ENCODE data around the gene SLC39A2. TPM values are rescaled to one million over a fixed set of nuclear protein-coding genes. Genes with fewer than 3 reads are reported as not detected.
"Not testable (repeated sequence)": the region's sequence is repeated elsewhere in the genome, so short reads cannot be mapped to it uniquely, and the experiment has no call there.

Gene SLC39A2, protein sequence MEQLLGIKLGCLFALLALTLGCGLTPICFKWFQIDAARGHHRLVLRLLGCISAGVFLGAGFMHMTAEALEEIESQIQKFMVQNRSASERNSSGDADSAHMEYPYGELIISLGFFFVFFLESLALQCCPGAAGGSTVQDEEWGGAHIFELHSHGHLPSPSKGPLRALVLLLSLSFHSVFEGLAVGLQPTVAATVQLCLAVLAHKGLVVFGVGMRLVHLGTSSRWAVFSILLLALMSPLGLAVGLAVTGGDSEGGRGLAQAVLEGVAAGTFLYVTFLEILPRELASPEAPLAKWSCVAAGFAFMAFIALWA
- not detected in 2 replicates for total RNA-seq (2014; rRNA removed; shearing (Covaris generic))
- not detected in 2 replicates for polyA plus RNA-seq (2015; cell fraction: cytosol; rRNA removed)
- not detected in 2 replicates for polyA plus RNA-seq (2015; cell fraction: nucleus; rRNA removed)

DNA sequence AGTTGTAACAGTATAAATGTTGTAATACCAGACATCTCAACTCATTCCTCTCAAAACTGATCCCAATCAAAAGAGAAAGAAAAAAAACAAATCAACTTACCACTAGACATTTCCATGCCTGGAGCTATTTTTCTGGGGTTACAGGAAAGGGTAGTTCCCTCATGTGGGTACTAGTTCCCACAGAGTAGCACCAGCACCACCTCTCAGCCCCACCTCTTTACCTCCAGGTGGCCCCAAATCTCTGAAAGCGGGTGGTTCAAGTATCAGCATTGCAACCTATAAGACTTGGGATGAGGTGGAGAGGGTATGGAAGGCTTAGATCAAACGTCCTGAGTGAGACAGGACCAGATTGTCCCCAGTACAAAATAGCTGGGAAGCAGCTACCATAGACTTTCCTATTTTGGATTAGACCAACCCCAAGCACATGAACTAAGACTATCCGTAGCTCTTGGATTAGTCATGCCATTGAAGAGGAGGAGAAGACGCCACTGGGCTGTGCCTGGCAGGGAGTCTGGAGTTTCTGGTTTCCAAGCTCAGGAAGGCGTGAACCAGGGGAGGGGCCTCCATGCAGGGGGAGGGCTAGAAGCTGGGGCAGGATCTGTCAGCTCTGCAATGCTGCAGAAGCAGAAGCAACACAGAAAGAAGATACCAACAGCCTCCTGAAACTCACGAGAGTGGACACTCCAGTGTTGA, at the start of gene SLC39A2:
Gene SLC39A2 (plus strand): TSS at position 620 of the 693 bp plus-strand sequence. CDS start 154 bp downstream, outside the sequence.
- peak; percentile 48 for DNase-seq (ENCODE audit: low read depth, low spot score)
- in situ Hi-C loops (cut with HindIII; ENCODE audit: low pct_unique_long_range_greater_than_20kb, low sequenced_read_pairs), result no loop called here

DNA sequence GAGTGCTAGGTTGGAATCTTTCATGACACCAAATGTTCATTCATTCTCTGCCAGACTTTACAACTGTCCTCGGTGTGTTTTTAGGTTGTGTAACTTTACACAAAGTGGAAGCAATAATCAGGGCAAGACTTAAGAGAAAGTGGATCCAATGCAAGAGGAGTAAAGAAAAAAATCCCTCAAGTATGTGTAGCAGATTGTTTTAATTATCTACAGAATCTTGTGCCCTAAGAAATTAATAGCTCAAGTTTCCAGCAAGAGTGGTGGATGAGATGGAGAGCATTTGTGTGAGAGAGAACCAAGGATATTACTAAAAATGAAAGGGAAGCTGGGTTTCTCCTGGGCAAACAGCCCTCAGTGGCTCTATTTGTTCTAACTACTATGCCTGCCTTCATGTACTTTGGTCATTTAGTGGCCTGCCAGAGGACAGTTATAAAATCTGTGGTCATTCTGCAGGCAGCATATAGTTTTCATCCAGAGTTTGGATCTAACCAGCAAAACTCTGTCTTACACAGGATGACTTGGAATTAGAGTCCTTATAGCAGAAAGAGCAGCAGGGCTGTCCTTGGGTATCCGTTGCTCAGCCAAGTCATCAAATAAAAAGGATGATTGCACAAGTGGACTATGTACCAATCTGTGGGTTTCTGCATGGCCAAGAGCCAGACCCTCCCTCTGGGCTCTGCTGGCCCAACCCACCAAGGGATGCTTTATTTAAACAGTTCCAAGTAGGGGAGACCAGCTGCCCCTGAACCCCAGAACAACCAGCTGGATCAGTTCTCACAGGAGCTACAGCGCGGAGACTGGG, 44.2 kb upstream of the SLC39A2 start, which contains the start of gene RNASE2:
Gene RNASE2 (plus strand): TSS at position 752 of the 802 bp plus-strand sequence. CDS start 285 bp downstream, outside the sequence.
- in situ Hi-C loops (cut with HindIII; ENCODE audit: low pct_unique_long_range_greater_than_20kb, low sequenced_read_pairs); DNase-seq (ENCODE audit: low read depth, low spot score): not testable (repeated sequence)

DNA sequence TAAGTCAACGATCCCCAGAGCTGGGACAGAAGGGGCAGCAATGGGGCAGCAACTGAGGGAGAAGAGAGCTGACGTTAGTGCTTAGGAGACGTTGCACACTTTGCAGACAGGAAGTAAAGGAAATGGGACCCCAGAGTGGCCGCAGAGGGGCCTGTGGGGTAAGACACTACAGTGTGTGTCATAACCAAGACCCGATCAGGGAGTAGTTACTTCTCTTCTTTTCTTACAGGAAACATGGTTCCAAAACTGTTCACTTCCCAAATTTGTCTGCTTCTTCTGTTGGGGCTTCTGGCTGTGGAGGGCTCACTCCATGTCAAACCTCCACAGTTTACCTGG, 43.6 kb upstream of the SLC39A2 start:
- DNase-seq (ENCODE audit: low read depth, low spot score); in situ Hi-C loops (cut with HindIII; ENCODE audit: low pct_unique_long_range_greater_than_20kb, low sequenced_read_pairs): not testable (repeated sequence)

DNA sequence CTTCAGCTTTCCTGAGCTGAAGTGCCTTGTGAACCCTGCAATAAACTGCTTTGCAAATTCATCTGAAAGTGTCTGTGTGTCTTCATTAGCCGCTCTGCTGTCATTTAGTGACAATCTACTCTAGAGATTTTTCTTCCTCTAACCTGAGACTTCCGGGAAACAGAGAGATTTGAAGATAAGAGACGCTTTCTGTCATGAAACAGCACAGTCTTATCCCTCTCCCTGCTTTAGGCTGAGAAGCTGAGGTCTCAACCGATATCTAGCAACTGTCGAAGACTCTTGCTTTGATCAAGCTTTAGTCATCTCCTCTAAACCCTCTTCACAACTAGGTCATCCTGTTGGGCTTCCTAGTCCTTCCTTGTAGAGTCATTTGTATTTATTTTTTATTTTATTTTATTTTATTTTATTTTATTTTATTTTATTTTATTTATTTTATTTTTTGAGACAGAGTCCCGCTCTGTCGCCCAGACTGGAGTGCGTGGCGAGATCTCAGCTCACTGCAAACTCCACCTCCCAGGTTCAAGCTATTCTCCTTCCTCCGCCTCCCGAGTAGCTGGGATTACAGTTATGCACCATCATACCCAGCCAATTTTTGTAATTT, 42.6 kb upstream of the SLC39A2 start:
- in situ Hi-C loops (cut with HindIII; ENCODE audit: low pct_unique_long_range_greater_than_20kb, low sequenced_read_pairs), result no loop called here
- DNase-seq (ENCODE audit: low read depth, low spot score), result no peak

DNA sequence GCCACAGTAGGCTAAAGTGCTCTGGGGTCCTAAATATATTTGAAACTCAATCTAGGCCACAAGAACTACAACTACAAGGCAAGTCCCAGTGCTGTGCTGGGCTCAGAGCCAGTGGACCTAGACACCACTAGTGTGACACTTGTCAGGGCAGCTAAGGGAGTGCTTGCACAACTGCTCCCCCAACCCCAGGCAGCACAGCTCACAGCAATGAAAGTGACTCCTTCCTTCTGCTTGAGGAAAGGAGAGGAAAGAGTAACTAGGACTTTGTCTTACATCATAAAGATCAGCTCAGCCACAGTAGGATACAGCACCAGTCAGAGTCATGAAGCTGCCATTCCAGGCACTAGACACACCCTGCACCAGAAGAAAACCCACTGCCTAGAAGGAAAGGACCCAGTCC, 40.1 kb upstream of the SLC39A2 start:
- in situ Hi-C loops (cut with HindIII; ENCODE audit: low pct_unique_long_range_greater_than_20kb, low sequenced_read_pairs); DNase-seq (ENCODE audit: low read depth, low spot score): not testable (repeated sequence)

DNA sequence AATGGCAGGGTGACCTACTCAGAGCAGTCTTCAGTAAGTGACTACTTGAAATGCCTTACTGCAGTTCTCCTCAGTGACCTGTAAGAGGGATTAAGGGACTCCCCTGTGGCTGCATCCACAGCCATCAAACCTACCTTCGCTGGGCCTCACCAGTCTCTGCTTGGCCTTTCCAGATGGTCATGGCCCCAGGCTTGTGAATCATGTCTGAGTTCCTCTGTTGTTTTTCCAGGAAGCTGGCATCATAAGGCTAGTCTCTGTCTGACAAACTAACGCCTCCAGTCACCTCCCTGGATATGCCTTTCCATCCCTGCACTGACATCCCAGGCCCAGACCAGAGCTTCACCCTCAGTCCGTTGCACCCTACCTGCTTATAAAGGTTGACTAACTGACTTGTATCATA, 29.8 kb upstream of the SLC39A2 start:
- in situ Hi-C loops (cut with HindIII; ENCODE audit: low pct_unique_long_range_greater_than_20kb, low sequenced_read_pairs), result no loop called here
- peak; percentile 47 for DNase-seq (ENCODE audit: low read depth, low spot score)

DNA sequence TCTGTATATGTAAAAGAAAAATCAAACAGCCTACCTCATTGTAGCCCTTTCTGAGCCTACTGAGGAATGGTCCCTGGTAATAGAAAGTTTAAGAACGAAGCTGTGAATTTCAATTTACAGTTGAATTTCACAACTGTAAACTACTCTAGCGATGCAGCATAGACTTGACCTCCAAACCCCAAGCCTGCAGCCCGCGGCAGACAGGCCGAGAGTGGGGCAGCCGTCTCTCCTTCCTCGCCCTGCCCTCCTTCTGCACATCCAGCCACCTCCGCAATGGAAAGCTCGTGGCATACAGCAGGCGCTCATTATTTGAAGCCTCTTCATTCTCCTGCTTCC, 28.5 kb upstream of the SLC39A2 start:
- no peak for DNase-seq (ENCODE audit: low read depth, low spot score)
- in situ Hi-C loops (cut with HindIII; ENCODE audit: low pct_unique_long_range_greater_than_20kb, low sequenced_read_pairs), result no loop called here

DNA sequence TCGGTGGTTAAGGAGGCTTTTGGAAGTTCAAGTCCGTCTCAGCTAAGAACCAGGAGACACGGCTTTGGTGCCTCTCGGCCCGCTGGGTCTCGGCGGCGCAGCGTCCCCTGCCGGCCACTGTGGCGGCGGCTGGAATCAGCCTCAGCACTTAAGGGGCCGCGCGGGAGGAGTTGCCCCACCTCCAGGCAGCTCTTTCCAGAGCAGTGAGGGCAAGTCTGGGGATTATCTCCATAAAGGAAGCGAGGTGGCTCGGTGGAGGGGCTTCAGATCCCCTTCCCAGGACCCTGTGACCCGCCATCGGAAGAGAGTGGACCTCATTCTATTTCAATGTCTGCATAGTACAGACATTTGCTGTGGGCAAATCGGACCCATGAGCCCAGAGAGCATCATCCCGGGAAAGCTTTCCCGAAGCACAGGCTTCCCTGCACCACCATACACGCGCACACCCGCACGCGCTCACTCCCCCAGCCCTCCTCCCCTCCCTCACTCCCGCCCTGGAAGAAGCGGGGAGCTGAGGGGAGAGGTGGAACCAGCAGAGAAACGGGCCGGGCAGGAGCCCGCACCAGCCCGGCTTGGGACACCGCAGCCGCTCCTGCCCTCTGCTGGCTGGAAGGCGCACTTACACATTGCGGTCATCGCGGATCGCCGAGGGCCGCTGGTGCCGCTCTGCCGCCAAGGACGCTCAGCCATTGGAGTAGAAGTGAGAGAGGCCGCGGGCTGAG, 27.9 kb upstream of the SLC39A2 start:
- DNase-seq (ENCODE audit: low read depth, low spot score), result peak; percentile 80
- in situ Hi-C loops (cut with HindIII; ENCODE audit: low pct_unique_long_range_greater_than_20kb, low sequenced_read_pairs), result no loop called here

DNA sequence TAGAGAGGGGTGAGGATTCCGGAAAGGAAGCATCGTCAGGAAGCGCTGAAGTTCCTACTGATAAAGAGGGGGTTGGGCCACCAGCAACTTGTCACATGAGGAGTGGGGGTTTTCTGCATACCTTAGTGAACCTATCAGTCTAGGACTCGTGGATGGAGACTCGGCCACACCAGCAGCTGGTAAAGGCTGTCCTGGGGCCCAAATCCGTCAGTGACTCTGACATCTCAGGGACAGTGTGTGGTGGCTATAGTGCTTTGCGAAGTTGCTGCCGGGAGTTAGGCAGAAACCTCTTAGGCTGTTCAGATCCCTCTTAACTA, 27.4 kb upstream of the SLC39A2 start:
- in situ Hi-C loops (cut with HindIII; ENCODE audit: low pct_unique_long_range_greater_than_20kb, low sequenced_read_pairs), result no loop called here
- no peak for DNase-seq (ENCODE audit: low read depth, low spot score)

DNA sequence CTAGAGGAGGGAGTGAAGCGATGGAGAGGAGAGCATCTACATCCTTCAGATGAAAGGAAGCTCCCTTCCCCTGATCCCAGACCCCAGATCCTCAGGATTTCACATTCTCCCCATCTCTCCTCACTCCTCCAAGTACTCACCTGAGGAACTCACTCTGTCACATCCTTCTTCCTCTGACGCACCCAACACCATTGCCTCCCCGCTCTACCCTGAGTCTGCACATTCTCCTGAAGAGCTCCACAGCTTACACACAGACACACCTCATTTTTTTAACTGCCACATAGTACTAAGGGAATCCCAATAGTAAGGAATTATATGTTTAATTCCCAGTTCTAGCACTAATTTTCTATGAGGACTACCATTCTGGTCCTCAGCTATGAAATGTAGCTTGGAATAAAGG, 25.6 kb upstream of the SLC39A2 start:
- in situ Hi-C loops (cut with HindIII; ENCODE audit: low pct_unique_long_range_greater_than_20kb, low sequenced_read_pairs), result no loop called here
- DNase-seq (ENCODE audit: low read depth, low spot score), result no peak

DNA sequence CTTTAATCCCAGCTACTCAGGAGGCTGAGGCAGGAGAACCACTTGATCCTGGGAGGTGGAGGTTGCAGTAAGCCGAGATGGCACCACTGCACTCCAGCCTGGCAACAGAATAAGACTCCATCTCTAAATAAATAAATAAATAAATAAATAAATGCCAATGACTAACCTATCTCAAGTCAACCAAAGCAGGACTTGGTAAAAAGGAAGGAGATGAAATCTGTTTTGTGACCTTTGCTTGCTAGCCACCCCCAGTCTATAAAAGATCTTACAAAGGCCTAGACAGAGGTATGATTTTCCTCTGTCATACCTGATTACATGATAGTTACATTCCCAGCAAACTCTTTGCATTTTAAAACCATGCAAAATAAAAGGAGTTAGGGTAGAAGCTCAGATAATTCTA, 22.8 kb upstream of the SLC39A2 start:
- DNase-seq (ENCODE audit: low read depth, low spot score), result no peak
- in situ Hi-C loops (cut with HindIII; ENCODE audit: low pct_unique_long_range_greater_than_20kb, low sequenced_read_pairs), result no loop called here

DNA sequence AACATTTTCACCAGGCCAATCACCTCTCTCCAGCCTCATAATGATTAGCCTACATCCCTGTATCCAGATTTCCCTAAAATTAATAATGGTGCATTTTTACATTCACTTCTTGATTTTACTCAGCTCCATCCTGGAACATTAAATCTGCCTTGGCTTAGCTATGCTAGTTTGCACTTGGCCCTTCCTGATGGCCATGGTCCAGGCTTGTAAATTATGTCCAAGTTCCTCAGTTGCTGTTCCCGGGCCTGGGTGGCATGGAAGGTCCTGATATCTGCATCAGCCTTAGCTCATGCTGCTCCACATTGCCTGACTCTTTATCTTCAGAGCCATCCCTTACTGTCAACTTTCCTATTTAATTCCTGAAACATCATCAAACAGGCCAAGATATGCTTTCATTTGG, 20.4 kb upstream of the SLC39A2 start:
- no peak for DNase-seq (ENCODE audit: low read depth, low spot score)
- in situ Hi-C loops (cut with HindIII; ENCODE audit: low pct_unique_long_range_greater_than_20kb, low sequenced_read_pairs), result no loop called here

DNA sequence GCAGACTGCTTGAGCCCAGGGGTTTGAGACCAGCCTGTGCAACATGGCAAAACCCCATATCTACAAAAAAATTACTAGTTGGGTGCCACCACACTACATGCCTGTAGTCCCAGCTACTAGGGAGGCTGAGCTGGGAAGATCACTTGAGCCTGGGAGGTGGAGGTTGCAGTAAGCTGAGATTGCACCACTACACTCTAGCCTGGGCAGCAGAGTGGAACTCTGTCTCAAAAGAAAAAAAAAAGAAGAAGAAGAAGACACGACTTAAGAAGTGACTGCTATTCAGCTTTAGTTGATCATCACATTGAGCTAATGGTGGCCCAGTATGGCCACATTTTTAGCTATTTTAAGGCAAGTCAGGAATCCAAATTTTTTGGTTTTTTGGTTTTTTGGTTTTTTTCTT, 18.2 kb upstream of the SLC39A2 start:
- DNase-seq (ENCODE audit: low read depth, low spot score), result no peak
- in situ Hi-C loops (cut with HindIII; ENCODE audit: low pct_unique_long_range_greater_than_20kb, low sequenced_read_pairs), result no loop called here

DNA sequence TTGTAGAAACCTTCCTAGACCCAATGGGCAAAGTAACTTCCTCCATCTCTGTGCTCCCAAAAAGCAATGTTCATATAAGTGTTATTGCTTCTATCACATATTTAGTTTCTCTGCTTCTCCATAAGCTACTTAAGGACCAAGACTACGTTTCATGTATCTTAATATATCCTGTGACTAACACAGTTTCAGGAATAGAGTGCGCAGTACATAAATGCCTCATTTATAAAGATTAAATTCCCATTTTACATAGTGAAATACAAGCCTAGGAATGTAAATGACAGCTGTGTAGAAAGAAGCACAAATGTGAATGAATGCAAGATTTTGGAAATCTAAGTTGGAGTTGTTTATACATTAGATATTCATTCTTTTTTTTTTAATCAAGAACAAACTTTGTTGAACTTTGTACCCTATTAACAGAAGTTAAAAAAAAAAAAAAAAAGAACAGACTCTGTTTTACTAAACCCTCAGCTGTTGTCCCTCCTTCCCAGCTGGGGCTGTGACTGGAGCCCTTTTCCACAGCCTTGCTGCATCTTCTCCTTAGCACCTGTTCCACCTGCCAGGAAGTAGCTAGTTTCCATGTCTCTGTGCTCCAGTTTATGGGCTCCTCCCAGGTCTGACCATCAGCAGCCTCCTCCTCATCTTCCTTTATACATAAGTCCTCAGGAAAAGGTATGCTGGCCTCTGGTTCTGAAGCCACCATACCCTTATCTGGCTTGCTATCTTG, 16.3 kb upstream of the SLC39A2 start:
- no peak for DNase-seq (ENCODE audit: low read depth, low spot score)

DNA sequence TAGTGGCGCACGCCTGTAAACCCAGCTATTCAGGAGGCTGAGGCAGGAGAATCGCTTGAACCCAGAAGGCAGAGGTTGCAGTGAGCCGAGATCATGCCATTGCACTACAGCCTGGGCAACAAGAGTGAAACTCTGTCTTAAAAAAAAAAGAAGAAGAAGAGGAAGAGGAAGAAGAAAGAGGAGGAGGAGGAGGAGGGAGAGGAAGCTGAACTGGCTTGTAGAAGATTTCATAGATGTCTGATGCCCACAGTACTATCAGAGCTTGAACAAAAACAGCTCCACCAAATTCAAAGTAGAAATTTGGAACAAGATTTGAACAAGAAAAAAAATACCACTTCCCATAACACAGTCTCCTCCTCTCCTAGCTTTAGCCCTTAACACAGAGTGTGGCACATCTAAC, 13.4 kb upstream of the SLC39A2 start:
- in situ Hi-C loops (cut with HindIII; ENCODE audit: low pct_unique_long_range_greater_than_20kb, low sequenced_read_pairs); DNase-seq (ENCODE audit: low read depth, low spot score): not testable (repeated sequence)

More for the DNA sequence above, 16.3 kb upstream of the SLC39A2 start:
- in situ Hi-C loops (cut with HindIII; ENCODE audit: low pct_unique_long_range_greater_than_20kb, low sequenced_read_pairs), result no loop called here

DNA sequence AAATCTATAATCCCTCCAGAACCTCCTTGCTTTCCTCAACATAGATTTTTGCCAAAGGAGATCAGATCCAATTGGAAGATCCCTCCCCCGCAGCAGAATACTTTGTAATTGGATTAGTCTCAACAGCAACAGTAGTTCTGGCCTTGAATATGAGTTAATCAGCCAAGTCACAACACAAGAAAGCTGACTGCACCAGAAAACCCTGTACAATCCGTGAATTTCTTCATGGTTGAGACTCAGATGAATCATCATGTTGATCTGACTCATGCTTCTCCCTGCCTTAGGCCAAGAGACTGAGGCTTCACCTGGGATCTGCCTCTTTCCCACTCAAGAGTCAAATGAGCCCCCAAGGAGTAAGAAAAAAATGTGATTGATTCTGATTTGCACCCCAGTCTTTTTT, 12.3 kb upstream of the SLC39A2 start:
- in situ Hi-C loops (cut with HindIII; ENCODE audit: low pct_unique_long_range_greater_than_20kb, low sequenced_read_pairs), result no loop called here
- peak; percentile 35 for DNase-seq (ENCODE audit: low read depth, low spot score)
